CD4-positive, alpha-beta T cell treated with Interferon alpha-2 for 1 hour (primary cell): ENCODE data around the gene PARD3.
"Not testable (repeated sequence)": the region's sequence is repeated elsewhere in the genome, so short reads cannot be mapped to it uniquely, and the experiment has no call there.

Source experiments
- DNase-seq, 2 donors: peaks; one replicate each; pipeline ENCODE4 v3.0.0-alpha.2; 2020 to 2022

PARD3 gene

GRCh38 chr10:34406463-34407323 lies 408.4 kb downstream of the PARD3 start:
- DNase-seq: no peak

DNA sequence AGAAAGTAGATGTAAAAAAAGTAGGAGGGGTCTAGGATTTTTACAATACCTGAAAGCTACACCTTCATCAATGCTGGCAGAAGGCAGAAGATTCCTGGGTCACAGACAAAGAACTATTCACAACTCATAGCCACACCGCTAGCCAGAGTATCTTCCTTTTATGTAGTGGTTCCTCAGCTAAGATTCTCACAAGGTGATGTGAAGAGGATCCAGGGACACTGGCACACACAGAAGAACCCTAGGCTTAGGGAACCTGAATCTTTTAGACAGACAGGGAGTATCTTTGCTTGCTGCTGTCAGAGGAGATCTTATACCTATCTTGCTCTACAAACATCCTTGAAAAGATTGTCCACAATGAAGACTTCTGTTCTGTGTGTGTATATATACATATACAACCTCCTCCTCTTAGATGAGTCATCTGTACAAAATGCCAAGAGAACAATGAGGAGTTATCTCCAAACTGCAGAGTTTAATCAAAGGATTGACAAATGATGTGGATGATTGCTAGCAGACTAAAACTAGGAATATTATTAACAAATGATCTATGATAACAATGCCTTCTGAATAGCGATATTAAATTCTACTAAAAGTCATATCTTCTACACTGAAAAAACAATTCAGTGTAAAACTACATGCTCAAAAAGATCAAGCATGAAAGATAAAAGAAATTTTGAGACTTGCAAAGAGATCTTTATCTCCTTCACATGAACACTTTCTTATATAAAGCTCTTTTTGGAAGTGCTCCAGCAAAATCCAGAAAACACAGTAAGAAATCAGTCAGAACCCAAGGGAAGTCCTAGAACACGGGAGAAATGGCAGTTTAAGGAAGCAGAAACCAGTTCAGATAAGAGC lies 409.3 kb downstream of the PARD3 start:
- no peak for DNase-seq

DNA sequence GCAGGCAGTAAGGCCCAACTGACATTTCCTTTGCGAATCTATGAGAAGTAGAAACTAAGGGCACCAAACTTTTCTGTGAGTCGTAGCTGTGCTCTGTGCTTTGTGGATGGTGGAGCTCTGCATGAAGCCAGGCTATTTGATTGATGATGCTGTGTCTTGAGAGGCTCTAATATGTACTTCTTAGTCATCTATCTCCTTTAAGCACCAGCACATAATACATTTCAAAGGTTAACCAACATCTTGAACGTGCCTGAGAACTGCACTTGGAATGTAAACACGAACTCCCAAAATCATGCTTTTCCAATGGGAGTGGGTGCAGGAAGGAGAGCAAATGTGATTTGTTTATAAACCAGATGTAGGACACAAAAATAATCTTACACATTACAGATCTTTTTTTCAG lies 411.6 kb downstream of the PARD3 start:
- DNase-seq: no peak

GRCh38 chr10:34400075-34400474 lies 415.0 kb downstream of the PARD3 start:
- no peak for DNase-seq

DNA sequence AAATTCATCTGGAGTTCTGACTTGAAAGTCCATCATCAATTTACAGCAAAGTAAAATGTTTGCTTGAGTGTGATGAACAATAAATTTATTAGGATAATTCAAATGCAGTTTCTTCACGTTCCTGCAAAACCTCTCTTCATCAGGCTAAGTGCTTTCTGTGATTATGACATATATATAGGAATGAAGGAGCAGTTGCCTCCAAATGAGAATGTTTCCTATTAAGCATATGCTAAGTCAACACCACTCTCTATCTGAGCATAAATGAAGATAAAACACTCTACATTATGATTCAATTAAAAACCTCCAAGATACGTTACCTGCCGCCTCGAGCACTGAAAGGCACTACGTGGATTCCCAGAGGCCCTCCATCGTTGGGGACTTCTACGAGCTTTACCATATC lies 416.1 kb downstream of the PARD3 start:
- no peak for DNase-seq

DNA sequence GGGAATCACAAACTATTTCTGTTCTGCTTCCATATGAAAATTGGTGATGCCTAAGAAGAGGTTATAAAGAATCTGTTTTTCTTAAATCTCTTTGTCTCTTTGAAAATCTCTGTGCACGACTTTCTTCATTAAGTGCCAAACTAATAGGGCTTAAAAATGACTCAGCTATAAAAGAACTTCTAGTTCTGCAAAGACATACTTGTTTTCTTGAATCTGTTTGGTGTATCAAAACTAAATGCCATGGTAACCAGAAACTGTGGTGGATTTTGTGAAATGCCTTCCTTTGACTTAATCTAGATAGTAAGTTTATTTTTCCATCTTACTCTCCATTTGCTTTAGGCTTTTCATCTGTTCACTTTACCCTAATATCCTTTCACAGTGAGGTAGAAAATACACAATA lies 417.8 kb downstream of the PARD3 start:
- no peak for DNase-seq

- DNase-seq: no peak
These were observed 418.4 kb downstream of the PARD3 start for GRCh38 chr10:34396663-34397062.

DNA sequence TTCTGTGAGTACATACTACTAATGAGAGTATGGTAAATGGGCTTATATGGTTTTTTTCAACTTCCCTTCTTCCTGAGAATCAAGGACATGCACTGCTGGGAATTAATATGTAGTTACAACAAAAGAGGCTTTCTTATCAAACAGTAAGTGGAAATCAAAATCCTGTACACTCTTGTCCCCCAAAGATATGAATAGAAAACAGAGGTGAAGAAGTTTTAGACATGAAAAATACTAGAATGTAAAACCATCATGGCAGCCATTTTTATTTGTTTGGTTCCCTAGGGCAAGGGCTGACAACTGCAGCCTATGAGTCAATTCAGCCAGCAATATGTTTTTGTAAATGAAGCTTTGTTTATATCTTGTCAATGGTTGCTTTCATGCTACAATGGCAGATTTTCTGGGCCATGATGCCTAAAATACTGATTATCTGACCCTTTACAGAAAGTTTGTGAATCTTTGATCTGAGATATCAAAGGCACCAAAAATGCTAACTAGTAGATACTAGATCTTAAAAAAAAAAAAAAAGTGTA lies 422.4 kb downstream of the PARD3 start:
- no peak for DNase-seq

DNA sequence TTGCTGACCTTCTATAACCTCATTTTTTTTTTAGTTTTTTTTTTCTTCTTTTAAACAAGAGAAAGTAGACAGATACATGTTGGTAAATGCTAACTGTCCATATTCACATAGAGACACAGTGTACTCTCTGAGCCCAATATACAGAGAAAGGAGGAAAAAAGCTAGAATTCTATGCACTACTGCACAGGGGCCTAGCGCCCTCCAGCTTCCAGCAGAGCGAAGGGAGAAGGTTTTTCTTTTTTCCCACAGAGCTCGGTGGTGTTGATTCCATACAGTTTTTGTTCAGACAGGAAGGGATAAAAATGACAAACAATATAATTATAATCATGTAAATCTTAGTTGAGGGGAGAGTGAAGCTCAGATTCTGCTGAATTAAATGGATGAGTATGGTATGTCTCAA lies 423.9 kb downstream of the PARD3 start:
- not testable (repeated sequence) for DNase-seq

DNA sequence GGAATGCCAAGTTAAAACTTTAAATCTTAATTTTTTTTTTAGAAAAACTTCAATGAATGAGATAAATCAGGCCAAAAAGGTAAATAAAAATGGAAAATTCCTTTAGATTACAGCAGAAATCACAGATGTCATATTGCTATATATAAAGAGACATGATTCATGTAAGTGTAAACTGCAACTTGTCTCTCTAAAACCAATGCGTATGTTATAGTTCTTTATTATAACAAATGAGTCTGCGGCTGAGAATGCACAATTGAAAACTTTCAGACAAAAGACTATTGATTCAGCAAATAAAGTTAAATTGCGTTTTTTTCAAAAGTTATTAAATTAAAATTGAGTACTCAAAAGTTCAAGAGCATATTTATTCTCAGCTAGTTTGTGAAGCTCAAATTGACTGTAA lies 425.3 kb downstream of the PARD3 start:
- no peak for DNase-seq

GRCh38 chr10:34386921-34387320 lies 428.2 kb downstream of the PARD3 start:
- DNase-seq: no peak

- DNase-seq: no peak
These were observed 430.7 kb downstream of the PARD3 start for GRCh38 chr10:34384372-34384771.

- no peak for DNase-seq
These were observed 432.5 kb downstream of the PARD3 start for GRCh38 chr10:34382626-34383025.

DNA sequence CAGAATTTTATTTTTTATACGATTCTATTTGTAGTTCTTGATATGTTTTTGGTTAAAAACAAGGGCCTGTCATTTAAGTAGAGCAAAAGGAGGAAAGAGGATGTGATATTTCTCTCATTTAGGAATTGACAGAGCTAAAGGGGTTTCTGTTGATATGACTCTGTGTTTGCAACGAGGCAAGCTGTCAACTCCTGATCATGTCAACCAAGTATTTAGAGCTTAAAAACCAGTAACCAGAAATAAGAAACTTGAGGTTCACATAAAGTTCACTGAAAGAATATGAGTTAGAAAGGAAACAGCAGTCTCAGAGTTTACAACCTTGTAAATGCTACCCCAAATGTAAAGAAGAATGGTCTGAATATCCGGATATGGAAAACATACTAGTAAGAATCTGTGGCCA lies 434.2 kb downstream of the PARD3 start:
- DNase-seq: no peak

GRCh38 chr10:34378297-34378696 lies 436.8 kb downstream of the PARD3 start:
- no peak for DNase-seq

- DNase-seq: no peak
These were observed 437.3 kb downstream of the PARD3 start for GRCh38 chr10:34377833-34378232.

DNA sequence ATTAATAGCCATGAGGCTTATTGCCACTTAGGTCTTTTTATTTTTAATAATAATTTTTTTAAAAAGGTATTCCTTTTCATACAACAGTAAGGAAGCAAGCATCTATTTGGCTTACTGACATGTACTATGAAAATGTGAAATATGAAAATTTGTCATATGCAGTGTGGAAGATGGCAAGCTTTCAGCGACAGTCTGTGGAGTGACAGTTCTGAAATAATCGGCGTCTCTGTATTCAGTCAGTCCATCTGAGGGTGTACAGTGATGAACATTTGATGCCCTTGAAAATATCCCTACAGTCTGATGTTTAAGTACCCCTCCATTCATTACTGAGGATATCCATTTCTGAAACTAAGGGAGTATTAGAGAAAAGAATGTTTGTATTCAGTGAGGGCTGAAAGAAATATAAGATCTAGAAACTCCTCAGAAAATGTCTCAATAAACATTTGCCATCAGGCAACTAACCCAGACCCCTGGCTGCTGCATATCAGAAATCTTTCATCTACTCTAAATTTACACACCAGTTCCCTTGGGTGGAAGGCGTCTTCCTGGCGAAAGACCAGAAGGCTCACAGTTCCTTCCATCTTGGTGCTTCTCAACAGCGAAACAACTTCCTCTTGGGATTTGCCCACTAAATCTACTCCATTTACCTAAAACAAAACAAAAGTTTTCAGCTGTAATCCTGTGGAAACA lies 440.6 kb downstream of the PARD3 start:
- no peak for DNase-seq

DNA sequence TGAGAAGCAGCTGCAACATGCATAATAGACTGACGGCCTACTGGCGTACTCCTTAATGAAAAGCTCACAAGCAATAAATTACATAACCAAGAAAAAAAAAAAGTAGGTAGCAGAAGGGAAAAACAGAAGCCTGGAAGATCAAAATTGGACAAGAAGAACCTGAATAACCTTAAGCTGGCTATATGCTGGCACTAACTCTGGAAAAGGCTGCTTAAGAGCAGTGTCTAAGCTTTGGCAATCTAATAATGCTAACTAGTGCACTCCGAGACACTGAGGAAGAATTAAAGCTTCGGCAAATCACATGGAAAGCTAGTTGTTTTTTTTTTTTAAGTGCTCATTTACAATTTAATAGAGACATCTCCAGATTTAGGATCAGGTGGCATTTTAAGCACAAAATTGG lies 441.9 kb downstream of the PARD3 start:
- no peak for DNase-seq

DNA sequence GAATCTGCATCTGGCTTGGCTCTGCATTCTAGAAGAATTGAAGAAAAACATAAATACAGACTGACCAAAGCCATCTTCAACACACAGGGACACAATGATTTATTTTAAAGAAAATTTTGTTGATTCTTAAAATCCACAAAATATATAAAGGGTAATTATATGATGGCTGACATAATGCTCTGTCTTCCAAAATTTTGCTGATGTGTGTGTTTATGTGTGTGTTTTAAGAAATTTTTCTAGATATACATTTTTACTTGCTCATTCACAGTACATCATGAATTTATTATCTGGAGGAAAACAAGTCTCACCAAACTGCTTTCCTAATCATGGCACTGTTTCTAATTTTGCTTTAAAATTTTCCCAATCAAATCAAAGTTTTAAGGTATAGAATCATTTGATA lies 442.6 kb downstream of the PARD3 start:
- DNase-seq: no peak

GRCh38 chr10:34370126-34370525 lies 445.0 kb downstream of the PARD3 start:
- no peak for DNase-seq

DNA sequence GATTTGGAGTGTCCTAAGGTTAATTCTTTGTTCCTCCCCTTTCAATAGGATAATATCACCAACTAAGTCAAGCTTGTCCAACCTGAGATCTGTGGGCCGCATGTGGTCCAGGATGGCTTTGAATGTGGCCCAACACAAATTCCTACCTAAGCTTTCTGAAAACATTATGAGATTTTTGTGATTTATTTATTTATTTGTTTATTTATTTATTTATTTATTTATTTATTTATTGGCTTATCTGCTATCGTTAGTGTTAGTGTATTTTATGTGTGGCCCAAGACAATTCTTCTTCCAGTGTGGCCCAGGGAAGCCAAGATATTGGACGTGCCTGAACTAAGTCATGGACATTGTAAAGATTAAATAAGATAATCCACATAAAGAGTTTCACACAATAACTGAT lies 446.0 kb downstream of the PARD3 start:
- DNase-seq: no peak

GRCh38 chr10:34364253-34365037 lies 450.7 kb downstream of the PARD3 start:
- no peak for DNase-seq
